Heart right ventricle (tissue), 16 donors: ENCODE data around the gene KLKB1. TPM values are rescaled to one million over a fixed set of nuclear protein-coding genes. Genes with fewer than 3 reads are reported as not detected.

Experiments
- ATAC-seq, 8 donors: fragments of 200-7000 bp; cut with Tn5 transposase; one replicate each; pipeline ENCODE4 v1.9.1; 2020; ENCODE audit warnings: mild to moderate bottlenecking in 8 of 8, moderate library complexity in 8 of 8, moderate number of reproducible peaks in 1 of 8
- DNase-seq, 2 donors: peaks; one replicate each; pipeline ENCODE4 v3.0.0-alpha.2; 2020
- H3K27ac ChIP-seq, 10 donors: fragments of 200-600 bp; sonication (generic) in 2 of 10; one replicate each; pipeline versions ENCODE4 v1.5.0 to v1.8.0; 2020 to 2022; ENCODE audit warnings: mild to moderate bottlenecking in 3 of 10
- H3K27me3 ChIP-seq, 7 donors: fragments of 200-600 bp; one replicate each; pipeline ENCODE4 v1.8.0; 2021 to 2022; ENCODE audit warnings: mild to moderate bottlenecking in 2 of 7
- H3K36me3 ChIP-seq, 9 donors: fragments of 200-600 bp; sonication (generic) in 1 of 9; one replicate each; pipeline versions ENCODE4 v1.5.0 to v1.8.0; 2020 to 2022; ENCODE audit warnings: mild to moderate bottlenecking in 2 of 9
- H3K4me1 ChIP-seq, 9 donors: fragments of 200-600 bp; sonication (generic) in 1 of 9; one replicate each; pipeline versions ENCODE4 v1.5.0 to v1.8.0; 2020 to 2022; ENCODE audit warnings: mild to moderate bottlenecking in 4 of 9
- H3K4me3 ChIP-seq, 10 donors: fragments of 200-600 bp; sonication (generic) in 2 of 10; one replicate each; pipeline versions ENCODE4 v1.5.0 to v1.8.0; 2020 to 2022; ENCODE audit warnings: mild to moderate bottlenecking in 7 of 10, moderate library complexity in 2 of 10
- H3K9me3 ChIP-seq, 11 donors: fragments of 200-600 bp in 10 of 11; sonication (generic) in 2 of 11; one replicate each; pipeline versions ENCODE4 v1.5.0 to v1.8.0; 2013 to 2022; ENCODE audit warnings: mild to moderate bottlenecking in 2 of 11, control low read depth in 1 of 11, moderate library complexity in 1 of 11
- CTCF ChIP-seq, 9 donors: fragments of 200-600 bp; sonication (generic) in 2 of 9; IDR thresholded peaks; one replicate each; pipeline versions ENCODE4 v1.5.0 to v1.8.0; 2021 to 2022; ENCODE audit warnings: antibody characterized with exemption in 9 of 9, mild to moderate bottlenecking in 5 of 9, moderate library complexity in 1 of 9
- WGBS, 2 donors: extraction: QIAGEN DNeasy Blood & Tissue Kit; methylation state at CpG; one replicate each; pipeline ENCODE4 v1.1.7; 2013; ENCODE audit warnings: inconsistent platforms in 1 of 2; 5-methylcytosine and 5-hydroxymethylcytosine counted together
- intact Hi-C, 10 donors: fragments of 100-400 bp; cut with DNase I; formaldehyde crosslinking; loops; one replicate each; pipeline versions ENCODE4 v1.11.1 to v1.14.2; 2022
- polyA plus RNA-seq, 2 donors: library from polyadenylated mRNA; stranded (reverse); fragments of 200-250 nt; gene quantifications; one replicate each; pipeline ENCODE4 v1.2.3, GENCODE V29; 2013
- total RNA-seq, 10 donors: library from RNA; stranded (reverse); fragmentation: NEBNext Ultra II Directional in 3 of 10; extraction: Animal tissue kit (Norgen Biotek cat#: 25700) in 3 of 10; gene quantifications; one replicate each; pipeline versions ENCODE4 v1.2.1 to v1.2.4, GENCODE V29; 2021 to 2023
- donor health status: Arrhythmogenic right ventricular cardiomyopathy.
- donor health status: ischemic (EF 13 %, LVEDD 7.1; RV severe dilation, severe dysfunction).
- donor health status: healthy with polysubstance abuse.
- donor health status: DM: no; HTN: yes; CAD: no.
- donor health status: DM: no; HTN: no; CAD: no.
- donor health status: ischemic (EF 25% LVEDD 6.9; RV normal size, moderate dysfunction).
- donor health status: ischemic (EF 25% LVEDD 5.7; RV mildly dilated, moderate dysfunction).
- donor health status: healthy.
- donor health status: DM: yes; HTN: yes; CAD: no.
- donor health status: Ischemic cardiomyopathy.
- donor health status: ischemic (EF 35%, LVEDD 5.7; RV mildly dilated, moderate dysfunction).
- donor health status: nonischemic (EF 11% LVEDD 7.7; RV severe dilation, severe dysfunction).
- donor health status: DM: yes; HTN: yes; CAD: no.
- donor health status: PGD.
- donor health status: ischemic (EF 29% LVEDD 5.4; RV normal size, mild dysfunction).
- donor health status: nonischemic (EF 23%, LVEDD 6.1; RV moderate dilation, normal function).

The KLKB1 gene
- total and polyA plus RNA-seq, 12 donors, result 0.23 to 3.7 (median 1.1) TPM

DNA sequence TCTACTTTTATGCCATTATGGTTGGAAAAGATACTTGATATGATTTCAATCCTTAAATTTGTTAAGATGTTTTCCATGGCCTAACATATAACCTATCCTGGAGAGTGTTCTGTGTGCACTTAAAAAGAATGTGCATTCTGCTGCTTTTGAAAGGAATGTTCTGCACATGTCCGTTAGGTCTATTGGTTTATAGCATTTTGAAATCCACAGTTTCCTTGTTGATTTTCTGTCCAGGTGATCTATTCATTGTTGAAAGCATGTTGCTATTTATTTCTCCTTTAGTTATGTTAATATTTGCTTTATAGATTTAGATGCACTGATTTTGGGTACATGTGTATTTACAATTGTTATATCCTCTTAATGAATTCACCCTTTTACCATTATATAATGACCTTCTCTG, 5.7 kb upstream of the KLKB1 start:
- H3K27ac ChIP-seq, result no peak overlapping the region
- TF ChIP-seq CTCF (IDR thresholded peaks at IDR 0.05), result no peak
- H3K4me1 ChIP-seq, result no peaks in the 10 kb centered on the region
- H3K4me3 ChIP-seq, result no peak overlapping the region
- whole genome bisulfite sequencing, 2 donors, result 94 to 95% methylated on average over 1 of the region's 1 CpG
- intact Hi-C loops, result no loop called here
- ATAC-seq, result no peak
- H3K9me3 ChIP-seq, result peaks cover 0 to 18% (median 6%) of the 10 kb centered on the region in 11 donors
- no peak for DNase-seq
- H3K27me3 ChIP-seq, result no peaks in the 10 kb centered on the region
- no peaks in the 10 kb centered on the region for H3K36me3 ChIP-seq

- Histone ChIP-seq H3K4me1 (peaks cover 0 to 13% (median 7%) of the 10 kb centered on the region in 9 donors), H3K9me3 (peaks cover 0 to 18% (median 6%) of the 10 kb centered on the region in 11 donors), H3K27me3 (no peaks in the 10 kb centered on the region), H3K36me3 (no peaks in the 10 kb centered on the region), H3K27ac (no peak overlapping the region), H3K4me3 (no peak overlapping the region)
- no peak for TF ChIP-seq CTCF (IDR thresholded peaks at IDR 0.05)
- intact Hi-C loops, result no loop called here
- ATAC-seq (no peak), DNase-seq (no peak)
Observed at GRCh38 chr4:186225848-186226247, 1.5 kb upstream of the KLKB1 start.

GRCh38 chr4:186226521-186227189, 652 bp upstream of the KLKB1 start:
- Histone ChIP-seq H3K4me3 (no peak overlapping the region), H3K9me3 (peaks cover 0 to 18% (median 6%) of the 10 kb centered on the region in 11 donors), H3K36me3 (no peaks in the 10 kb centered on the region), H3K4me1 (peaks cover 0 to 13% (median 7%) of the 10 kb centered on the region in 9 donors), H3K27ac (no peak overlapping the region), H3K27me3 (no peaks in the 10 kb centered on the region)
- 92 to 98% methylated on average over 3 of the region's 3 CpGs for whole genome bisulfite sequencing, 2 donors
- peak in 2 of 8 donors; percentile 20 to 38 for ATAC-seq
- TF ChIP-seq CTCF (IDR thresholded peaks at IDR 0.05), result no peak
- no peak for DNase-seq
- intact Hi-C loops, result no loop called here

GRCh38 chr4:186227744-186228513, 622 bp downstream of the KLKB1 start:
- intact Hi-C loops, result no loop called here
- peaks cover 0 to 13% (median 7%) of the 10 kb centered on the region in 9 donors for H3K4me1 ChIP-seq
- 29 to 32% methylated on average over 2 of the region's 2 CpGs for WGBS, 2 donors
- H3K27ac ChIP-seq, result no peak overlapping the region
- ATAC-seq (no peak), DNase-seq (no peak)
- H3K27me3 ChIP-seq, result no peaks in the 10 kb centered on the region
- peaks cover 0 to 18% (median 6%) of the 10 kb centered on the region in 11 donors for H3K9me3 ChIP-seq
- H3K36me3 ChIP-seq, result peaks cover 0 to 9% (median 0%) of the 10 kb centered on the region in 9 donors
- peak overlapping the region in 5 of 10 donors; percentile 18 to 31 (median 25) for H3K4me3 ChIP-seq
- no peak for TF ChIP-seq CTCF (IDR thresholded peaks at IDR 0.05)
